H1 (cell line): ENCODE data around the gene EPS8.

Experiments used
- CEBPB ChIP-seq: IDR thresholded peaks from 2 replicates; pipeline ENCODE4 v1.6.1; 2012; ENCODE audit warnings: low read depth, low read length
- CHD1 ChIP-seq: IDR thresholded peaks from 2 replicates; pipeline ENCODE4 v1.6.1; 2012; ENCODE audit warnings: low read depth, low read length, improper control_type of control experiment
- CTCF ChIP-seq, 3 experiments: IDR thresholded peaks; 1 replicate in 2 of 3; 2 replicates in 1 of 3; pipeline versions ENCODE4 v1.5.1 to v1.6.1; 2011; ENCODE audit warnings: low read length in 3 of 3, mild to moderate bottlenecking in 3 of 3, inconsistent platforms in 2 of 3, low read depth in 1 of 3, moderate library complexity in 1 of 3; ENCODE audit not compliant: insufficient read depth in 1 of 3; ENCODE audit errors: control extremely low read depth in 1 of 3
- EGR1 ChIP-seq: IDR thresholded peaks from 2 replicates; pipeline ENCODE4 v1.6.1; 2011; ENCODE audit warnings: low read depth, low read length, borderline replicate concordance
- EZH2 ChIP-seq: fragments of 200-600 bp; sonication (generic); IDR thresholded peaks from 2 replicates; pipeline ENCODE4 v1.7.1; 2012; ENCODE audit warnings: low read depth, mild to moderate bottlenecking, moderate library complexity, low read length, inconsistent platforms; ENCODE audit not compliant: severe bottlenecking
- FOSL1 ChIP-seq: IDR thresholded peaks from 2 replicates; pipeline ENCODE4 v1.6.1; 2011; ENCODE audit warnings: mild to moderate bottlenecking, low read depth, low read length, moderate library complexity; ENCODE audit not compliant: insufficient read depth
- HDAC6 ChIP-seq: IDR thresholded peaks from one replicate; pipeline ENCODE4 v1.7.1; 2012; ENCODE audit warnings: low read depth, mild to moderate bottlenecking, inconsistent platforms, low read length, moderate library complexity
- JUN ChIP-seq: IDR thresholded peaks from 2 replicates; pipeline ENCODE4 v1.6.1; 2011; ENCODE audit warnings: low read depth, mild to moderate bottlenecking, improper control_type of control experiment, low read length
- JUND ChIP-seq: IDR thresholded peaks from 2 replicates; pipeline ENCODE4 v1.6.1; 2011; ENCODE audit warnings: mild to moderate bottlenecking, improper control_type of control experiment, low read length
- NRF1 ChIP-seq: IDR thresholded peaks from 2 replicates; pipeline ENCODE4 v1.6.1; 2011; ENCODE audit warnings: mild to moderate bottlenecking, low read depth, low read length, improper control_type of control experiment
- POLR2A ChIP-seq, 2 experiments: IDR thresholded peaks; 1 replicate in 1 of 2; 2 replicates in 1 of 2; pipeline ENCODE4 v1.6.1; 2011; ENCODE audit warnings: low read depth in 2 of 2, low read length in 2 of 2, mild to moderate bottlenecking in 2 of 2; ENCODE audit errors: control extremely low read depth in 1 of 2
- POLR2AphosphoS5 ChIP-seq: IDR thresholded peaks from 2 replicates; pipeline ENCODE4 v1.6.1; 2011; ENCODE audit warnings: low read depth, low read length
- TEAD4 ChIP-seq: IDR thresholded peaks from 2 replicates; pipeline ENCODE4 v1.6.1; 2012; ENCODE audit warnings: low read depth, low read length, inconsistent platforms, mixed read lengths
- TF ChIP-seq, protein P1 (sequence below): IDR thresholded peaks from 2 replicates; pipeline ENCODE4 v1.6.1; 2011; ENCODE audit warnings: low read depth, mild to moderate bottlenecking, low read length; ENCODE audit not compliant: insufficient read depth

GRCh38 chr12:15837141-15837790, 48.1 kb upstream of the EPS8 start:
- TF ChIP-seq CTCF (IDR thresholded peaks at IDR 0.05; ENCODE audit: control extremely low read depth in 1 of 3, insufficient read depth in 1 of 3, low read depth in 1 of 3, low read length in 3 of 3), result no peak
- TF ChIP-seq EGR1, result no peak
- TF ChIP-seq FOSL1, result no peak
- TF ChIP-seq NRF1, result no peak
- TF ChIP-seq, protein P1, sequence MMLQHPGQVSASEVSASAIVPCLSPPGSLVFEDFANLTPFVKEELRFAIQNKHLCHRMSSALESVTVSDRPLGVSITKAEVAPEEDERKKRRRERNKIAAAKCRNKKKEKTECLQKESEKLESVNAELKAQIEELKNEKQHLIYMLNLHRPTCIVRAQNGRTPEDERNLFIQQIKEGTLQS, result no peak
- TF ChIP-seq POLR2A (IDR thresholded peaks at IDR 0.05; ENCODE audit: control extremely low read depth in 1 of 2, low read depth in 2 of 2, low read length in 2 of 2), result no peak
- no peak for TF ChIP-seq HDAC6
- no peak for TF ChIP-seq POLR2AphosphoS5
- TF ChIP-seq EZH2, result no peak
- no peak for TF ChIP-seq CEBPB
- no peak for TF ChIP-seq TEAD4
- no peak for TF ChIP-seq CHD1
- no peak for TF ChIP-seq JUND
- no peak for TF ChIP-seq JUN
